GM06990 (cell line): ENCODE results near the gene TBCK.

Experiments
- DNase-seq: peaks from one replicate; pipeline ENCODE4 v3.0.0-alpha.2; 2011; ENCODE audit not compliant: insufficient read length; ENCODE audit errors: extremely low read depth
- H3K27me3 ChIP-seq: replicated peaks from 2 replicates; pipeline ENCODE4 v1.6.0; 2011; ENCODE audit warnings: low read length; ENCODE audit not compliant: control insufficient read depth, insufficient read depth
- H3K36me3 ChIP-seq: 2 replicates; pipeline ENCODE4 v1.5.1; 2011; ENCODE audit warnings: low read length; ENCODE audit not compliant: control insufficient read depth, insufficient read depth
- H3K4me3 ChIP-seq: replicated peaks from 2 replicates; pipeline ENCODE4 v1.5.1; 2011; ENCODE audit warnings: low read depth, mild to moderate bottlenecking, control low read depth, low read length
- CTCF ChIP-seq: IDR thresholded peaks from 2 replicates; pipeline ENCODE4 v1.5.1; 2011; ENCODE audit warnings: low read length, control low read depth, mild to moderate bottlenecking, inconsistent platforms; ENCODE audit not compliant: insufficient read depth, poor library complexity, severe bottlenecking

Gene TBCK

GRCh38 chr4:105992641-105993305 is 323.2 kb downstream of the TBCK start:
- no peak for TF ChIP-seq CTCF
- DNase-seq, result no peak
- Histone ChIP-seq H3K36me3 (no peaks in the 10 kb centered on the region), H3K4me3 (no peak overlapping the region), H3K27me3 (no peaks in the 10 kb centered on the region)

GRCh38 chr4:105991726-105992125 is 324.3 kb downstream of the TBCK start:
- Histone ChIP-seq H3K4me3 (no peak overlapping the region), H3K36me3 (no peaks in the 10 kb centered on the region), H3K27me3 (no peaks in the 10 kb centered on the region)
- no peak for TF ChIP-seq CTCF
- no peak for DNase-seq
